ENCODE results near the gene CNTN4.

DNA sequence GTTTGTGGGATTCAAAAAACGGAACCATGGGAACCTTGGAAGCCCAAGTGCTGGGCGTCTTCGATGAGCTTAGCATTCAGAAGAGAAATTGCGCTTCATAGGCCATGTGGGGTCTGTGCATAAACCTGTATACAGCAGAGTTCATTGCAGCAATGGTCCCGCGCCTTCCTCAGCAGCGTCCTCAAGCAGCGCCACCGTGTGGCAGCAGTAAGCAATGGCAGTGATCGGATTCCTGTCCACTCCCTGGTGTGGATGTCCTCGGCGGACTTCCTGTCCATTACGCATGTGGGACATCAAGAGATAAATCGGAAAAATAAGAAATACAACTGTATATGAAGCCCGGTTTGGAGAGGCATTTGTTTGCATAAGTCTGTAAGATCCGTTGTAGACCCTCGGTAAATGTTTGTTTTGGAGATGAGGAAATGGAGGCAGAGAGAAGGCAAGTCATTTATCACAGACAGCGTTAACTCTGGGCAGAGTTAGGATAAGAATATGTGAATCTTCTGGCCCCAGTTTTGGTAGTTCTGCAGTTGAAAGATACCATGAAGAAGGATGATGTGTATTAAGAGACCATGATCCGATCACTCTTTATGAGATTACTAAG is 57.7 kb downstream of the CNTN4 start:
- TF ChIP-seq, protein P1, sequence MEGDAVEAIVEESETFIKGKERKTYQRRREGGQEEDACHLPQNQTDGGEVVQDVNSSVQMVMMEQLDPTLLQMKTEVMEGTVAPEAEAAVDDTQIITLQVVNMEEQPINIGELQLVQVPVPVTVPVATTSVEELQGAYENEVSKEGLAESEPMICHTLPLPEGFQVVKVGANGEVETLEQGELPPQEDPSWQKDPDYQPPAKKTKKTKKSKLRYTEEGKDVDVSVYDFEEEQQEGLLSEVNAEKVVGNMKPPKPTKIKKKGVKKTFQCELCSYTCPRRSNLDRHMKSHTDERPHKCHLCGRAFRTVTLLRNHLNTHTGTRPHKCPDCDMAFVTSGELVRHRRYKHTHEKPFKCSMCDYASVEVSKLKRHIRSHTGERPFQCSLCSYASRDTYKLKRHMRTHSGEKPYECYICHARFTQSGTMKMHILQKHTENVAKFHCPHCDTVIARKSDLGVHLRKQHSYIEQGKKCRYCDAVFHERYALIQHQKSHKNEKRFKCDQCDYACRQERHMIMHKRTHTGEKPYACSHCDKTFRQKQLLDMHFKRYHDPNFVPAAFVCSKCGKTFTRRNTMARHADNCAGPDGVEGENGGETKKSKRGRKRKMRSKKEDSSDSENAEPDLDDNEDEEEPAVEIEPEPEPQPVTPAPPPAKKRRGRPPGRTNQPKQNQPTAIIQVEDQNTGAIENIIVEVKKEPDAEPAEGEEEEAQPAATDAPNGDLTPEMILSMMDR (IDR thresholded peaks at IDR 0.05; ENCODE audit: insufficient read depth, low read depth, low read length): peak; percentile 24
- no peak for TF ChIP-seq EZH2 (IDR thresholded peaks at IDR 0.05; ENCODE audit: insufficient read depth, low read length)
